Gastroesophageal sphincter (tissue), 4 donors: Measurements from ENCODE around the gene UBR2. TPM values are rescaled to one million over a fixed set of nuclear protein-coding genes. Genes with fewer than 3 reads are reported as not detected.

Source experiments
- ATAC-seq: fragments of 150-250 bp; one replicate; pipeline ENCODE4 v1.9.1; 2016; ENCODE audit warnings: mild to moderate bottlenecking, moderate library complexity
- H3K27ac ChIP-seq, 4 donors: fragments of 200-600 bp; sonication (generic) in 3 of 4; 1 replicate in 3 of 4; 2 replicates in 1 of 4; pipeline ENCODE4 v1.5.1; 2016 to 2019
- H3K27me3 ChIP-seq: fragments of 200-600 bp; sonication (generic); one replicate; pipeline ENCODE4 v1.5.1; 2019
- H3K36me3 ChIP-seq, 2 donors: fragments of 200-600 bp; sonication (generic); one replicate each; pipeline ENCODE4 v1.5.1; 2019; ENCODE audit warnings: control low read depth in 1 of 2
- H3K4me1 ChIP-seq, 3 donors: fragments of 200-600 bp; sonication (generic); 1 replicate in 2 of 3; 2 replicates in 1 of 3; pipeline ENCODE4 v1.5.1; 2016 to 2019; ENCODE audit warnings: control low read depth in 2 of 3
- H3K4me3 ChIP-seq, 2 donors: fragments of 200-600 bp; sonication (generic); one replicate each; pipeline ENCODE4 v1.5.1; 2019; ENCODE audit warnings: mild to moderate bottlenecking in 1 of 2, moderate library complexity in 1 of 2
- H3K9me3 ChIP-seq, 3 donors: fragments of 200-600 bp; sonication (generic); one replicate each; pipeline ENCODE4 v1.5.1; 2017 to 2019; ENCODE audit warnings: control low read depth in 2 of 3
- CTCF ChIP-seq, 4 experiments: fragments of 200-600 bp in 2 of 4; fragments of 450-650 bp in 2 of 4; sonication (generic) in 1 of 4; IDR thresholded peaks; one replicate each; pipeline ENCODE4 v1.5.1; 2017 to 2019; ENCODE audit warnings: antibody characterized with exemption in 4 of 4, mild to moderate bottlenecking in 2 of 4, moderate library complexity in 2 of 4
- EP300 ChIP-seq: sonication (generic); formaldehyde crosslinking; IDR thresholded peaks from one replicate; pipeline ENCODE4 v1.6.1; 2017; ENCODE audit warnings: antibody characterized with exemption, mild to moderate bottlenecking
- POLR2A ChIP-seq, 2 donors: fragments of 450-650 bp; IDR thresholded peaks; one replicate each; pipeline ENCODE4 v1.6.1; 2017; ENCODE audit warnings: antibody characterized with exemption in 2 of 2, mild to moderate bottlenecking in 2 of 2, moderate library complexity in 1 of 2
- POLR2AphosphoS5 ChIP-seq: sonication (generic); formaldehyde crosslinking; IDR thresholded peaks from one replicate; pipeline ENCODE4 v1.6.1; 2017; ENCODE audit warnings: antibody characterized with exemption
- WGBS, 2 donors: methylation state at CpG; one replicate each; pipeline ENCODE4 v1.1.5; 2018; ENCODE audit warnings: low coverage in 1 of 2; 5-methylcytosine and 5-hydroxymethylcytosine counted together
- total RNA-seq, 4 donors: library from RNA; depleted of rRNA; stranded (reverse); fragments of >200 nt; gene quantifications; one replicate each; pipeline ENCODE4 v1.1.0, GENCODE V29; 2016

UBR2 gene
- total RNA-seq, 4 donors from 2014 or later = 27.8 to 44.8 (median 32.8) TPM

- TF ChIP-seq POLR2A (IDR thresholded peaks at IDR 0.05) (no peak), CTCF (IDR thresholded peaks at IDR 0.05) (no peak), POLR2AphosphoS5 (no peak), EP300 (no peak)
Measured at GRCh38 chr6:42688281-42688680, 124.5 kb downstream of the UBR2 start.

GRCh38 chr6:42689371-42689770 is 125.5 kb downstream of the UBR2 start:
- WGBS, 2 donors = 70 to 83% methylated on average over 5 to 7 of the region's 7 CpGs
- Histone ChIP-seq H3K4me1 (peaks cover 0 to 32% (median 20%) of the 10 kb centered on the region in 3 donors), H3K9me3 (no peaks in the 10 kb centered on the region), H3K27me3 (no peaks in the 10 kb centered on the region), H3K4me3 (no peak overlapping the region), H3K27ac (peak overlapping the region in 2 of 4 donors; percentile 9 to 10), H3K36me3 (peaks cover 0 to 93% of the 10 kb centered on the region in 2 donors)
- ATAC-seq = no peak
- TF ChIP-seq POLR2A (IDR thresholded peaks at IDR 0.05) (no peak), POLR2AphosphoS5 (no peak), CTCF (IDR thresholded peaks at IDR 0.05) (no peak), EP300 (no peak)

More at GRCh38 chr6:42688281-42688680, 124.5 kb downstream of the UBR2 start:
- Histone ChIP-seq H3K36me3 (peaks cover 0 to 93% of the 10 kb centered on the region in 2 donors), H3K9me3 (no peaks in the 10 kb centered on the region), H3K27me3 (no peaks in the 10 kb centered on the region), H3K27ac (no peak overlapping the region), H3K4me3 (no peak overlapping the region), H3K4me1 (peaks cover 0 to 21% (median 10%) of the 10 kb centered on the region in 3 donors)
- 8 to 38% methylated on average over 2 to 3 of the region's 3 CpGs for WGBS, 2 donors
- ATAC-seq = no peak

GRCh38 chr6:42690151-42690702 is 126.4 kb downstream of the UBR2 start:
- H3K27me3 ChIP-seq = no peaks in the 10 kb centered on the region
- peak overlapping the region in 3 of 4 donors; percentile 10 to 57 (median 13) for H3K27ac ChIP-seq
- H3K4me3 ChIP-seq = no peak overlapping the region
- no peaks in the 10 kb centered on the region for H3K9me3 ChIP-seq
- TF ChIP-seq POLR2AphosphoS5 (no peak), POLR2A (IDR thresholded peaks at IDR 0.05) (no peak), EP300 (no peak), CTCF (IDR thresholded peaks at IDR 0.05) (no peak)
- no peak for ATAC-seq
- peaks cover 0 to 84% of the 10 kb centered on the region in 2 donors for H3K36me3 ChIP-seq
- 74 to 100% methylated on average over 3 to 5 of the region's 5 CpGs for WGBS, 2 donors
- peaks cover 0 to 40% (median 24%) of the 10 kb centered on the region in 3 donors for H3K4me1 ChIP-seq

GRCh38 chr6:42690872-42691271 is 127.0 kb downstream of the UBR2 start:
- H3K9me3 ChIP-seq = no peaks in the 10 kb centered on the region
- no peak overlapping the region for H3K4me3 ChIP-seq
- peaks cover 0 to 78% of the 10 kb centered on the region in 2 donors for H3K36me3 ChIP-seq
- 58 to 78% methylated on average over 2 of the region's 2 CpGs for whole genome bisulfite sequencing, 2 donors
- no peak for ATAC-seq
- H3K27ac ChIP-seq = peak overlapping the region in 3 of 4 donors; percentile 66 to 76 (median 73)
- no peaks in the 10 kb centered on the region for H3K27me3 ChIP-seq
- no peak for TF ChIP-seq POLR2AphosphoS5
- TF ChIP-seq POLR2A (IDR thresholded peaks at IDR 0.05) = no peak
- no peak for TF ChIP-seq CTCF (IDR thresholded peaks at IDR 0.05)
- TF ChIP-seq EP300 = no peak
- peaks cover 0 to 46% (median 24%) of the 10 kb centered on the region in 3 donors for H3K4me1 ChIP-seq
